ENCODE measurements around the gene ROBO1. TPM values are rescaled to one million over a fixed set of nuclear protein-coding genes. Genes with fewer than 3 reads are reported as not detected.

The ROBO1 gene
- total and polyA plus RNA-seq, 2 donors from 2014 or later, result 2.1 to 22.1 TPM

GRCh38 chr3:78717041-78717440 is 1050.8 kb downstream of the ROBO1 start:
- Histone ChIP-seq H3K27me3 (ENCODE audit: control insufficient read depth, insufficient read depth, low read length) (no peaks in the 10 kb centered on the region), H3K4me1 (ENCODE audit: control insufficient read depth in 2 of 3, insufficient read depth in 2 of 3, low read depth in 1 of 3, low read length in 3 of 3) (no peaks in the 10 kb centered on the region), H3K9ac (ENCODE audit: low read length in 3 of 3) (no peak overlapping the region), H3K36me3 (ENCODE audit: control insufficient read depth in 2 of 3, insufficient read depth in 3 of 3, low read length in 3 of 3) (no peaks in the 10 kb centered on the region), H3K9me3 (ENCODE audit: control insufficient read depth in 2 of 3, insufficient read depth in 1 of 3, low read length in 3 of 3) (no peaks in the 10 kb centered on the region), H3K27ac (ENCODE audit: low read depth in 2 of 2, low read length in 2 of 2) (no peak overlapping the region), H3K4me3 (ENCODE audit: low read length in 3 of 3) (no peak overlapping the region)
- TF ChIP-seq CTCF (IDR thresholded peaks at IDR 0.05; ENCODE audit: borderline replicate concordance, extremely low read depth, insufficient read depth), result no peak
- intact Hi-C loops (cut with DNase I), result no loop called here
- no peak for DNase-seq
- no peak for FAIRE-seq

- Histone ChIP-seq H3K27me3 (ENCODE audit: control insufficient read depth, insufficient read depth, low read length) (no peaks in the 10 kb centered on the region), H3K4me1 (ENCODE audit: control insufficient read depth in 2 of 3, insufficient read depth in 2 of 3, low read depth in 1 of 3, low read length in 3 of 3) (no peaks in the 10 kb centered on the region), H3K4me3 (ENCODE audit: low read length in 3 of 3) (no peak overlapping the region), H3K9me3 (ENCODE audit: control insufficient read depth in 2 of 3, insufficient read depth in 1 of 3, low read length in 3 of 3) (no peaks in the 10 kb centered on the region), H3K27ac (ENCODE audit: low read depth in 2 of 2, low read length in 2 of 2) (no peak overlapping the region), H3K9ac (ENCODE audit: low read length in 3 of 3) (no peak overlapping the region), H3K36me3 (ENCODE audit: control insufficient read depth in 2 of 3, insufficient read depth in 3 of 3, low read length in 3 of 3) (no peaks in the 10 kb centered on the region)
- intact Hi-C loops (cut with DNase I), result no loop called here
- DNase-seq (no peak), FAIRE-seq (no peak)
- no peak for TF ChIP-seq CTCF (IDR thresholded peaks at IDR 0.05; ENCODE audit: borderline replicate concordance, extremely low read depth, insufficient read depth)
These were observed 1054.9 kb downstream of the ROBO1 start for GRCh38 chr3:78712941-78713340.

- no peak overlapping the region for H3K27ac ChIP-seq (ENCODE audit: low read depth in 2 of 2, low read length in 2 of 2)
- no peak for TF ChIP-seq CTCF (IDR thresholded peaks at IDR 0.05; ENCODE audit: borderline replicate concordance, extremely low read depth, insufficient read depth)
- no peaks in the 10 kb centered on the region for H3K27me3 ChIP-seq (ENCODE audit: control insufficient read depth, insufficient read depth, low read length)
- no peak overlapping the region for H3K4me3 ChIP-seq (ENCODE audit: low read length in 3 of 3)
- H3K4me1 ChIP-seq (ENCODE audit: control insufficient read depth in 2 of 3, insufficient read depth in 2 of 3, low read depth in 1 of 3, low read length in 3 of 3), result no peaks in the 10 kb centered on the region
- DNase-seq (no peak), FAIRE-seq (no peak)
- no peaks in the 10 kb centered on the region for H3K9me3 ChIP-seq (ENCODE audit: control insufficient read depth in 2 of 3, insufficient read depth in 1 of 3, low read length in 3 of 3)
- no peaks in the 10 kb centered on the region for H3K36me3 ChIP-seq (ENCODE audit: control insufficient read depth in 2 of 3, insufficient read depth in 3 of 3, low read length in 3 of 3)
- H3K9ac ChIP-seq (ENCODE audit: low read length in 3 of 3), result no peak overlapping the region
- intact Hi-C loops (cut with DNase I), result no loop called here
These were observed 1055.5 kb downstream of the ROBO1 start for GRCh38 chr3:78712270-78712669.

- H3K4me1 ChIP-seq (ENCODE audit: control insufficient read depth in 2 of 3, insufficient read depth in 2 of 3, low read depth in 1 of 3, low read length in 3 of 3), result no peaks in the 10 kb centered on the region
- FAIRE-seq (no peak), DNase-seq (no peak)
- no peak for TF ChIP-seq CTCF (IDR thresholded peaks at IDR 0.05; ENCODE audit: borderline replicate concordance, extremely low read depth, insufficient read depth)
- H3K36me3 ChIP-seq (ENCODE audit: control insufficient read depth in 2 of 3, insufficient read depth in 3 of 3, low read length in 3 of 3), result no peaks in the 10 kb centered on the region
- H3K9me3 ChIP-seq (ENCODE audit: control insufficient read depth in 2 of 3, insufficient read depth in 1 of 3, low read length in 3 of 3), result no peaks in the 10 kb centered on the region
- H3K9ac ChIP-seq (ENCODE audit: low read length in 3 of 3), result no peak overlapping the region
- no peak overlapping the region for H3K4me3 ChIP-seq (ENCODE audit: low read length in 3 of 3)
- no peak overlapping the region for H3K27ac ChIP-seq (ENCODE audit: low read depth in 2 of 2, low read length in 2 of 2)
- intact Hi-C loops (cut with DNase I), result no loop called here
- H3K27me3 ChIP-seq (ENCODE audit: control insufficient read depth, insufficient read depth, low read length), result no peaks in the 10 kb centered on the region
These were observed 1059.2 kb downstream of the ROBO1 start for GRCh38 chr3:78708565-78709073.

Measured in kidney (tissue), 14 donors.